RWPE2 (cell line): ENCODE results near the gene OCA2.
"Not testable (repeated sequence)": the region's sequence is repeated elsewhere in the genome, so short reads cannot be mapped to it uniquely, and the experiment has no call there.

Experiments used
- ATAC-seq: fragments of 200-7000 bp; cut with Tn5 transposase; 3 replicates; pipeline ENCODE4 v1.9.1; 2021; ENCODE audit warnings: low read depth
- DNase-seq: peaks from one replicate; pipeline ENCODE4 v3.0.0-alpha.2; 2020; ENCODE audit warnings: low spot score
- H3K27ac ChIP-seq: fragments of 450-650 bp; 2 replicates; pipeline ENCODE4 v1.5.1; 2017; ENCODE audit warnings: mild to moderate bottlenecking; ENCODE audit not compliant: poor library complexity, severe bottlenecking
- H3K27me3 ChIP-seq: fragments of 250-450 bp; sonication (Bioruptor Pico); 2 replicates; pipeline ENCODE4 v1.5.1; 2021; ENCODE audit warnings: mild to moderate bottlenecking, moderate library complexity; ENCODE audit not compliant: insufficient read depth, poor library complexity, severe bottlenecking
- H3K36me3 ChIP-seq: fragments of 250-450 bp; sonication (Bioruptor Pico); 2 replicates; pipeline ENCODE4 v1.5.1; 2020; ENCODE audit warnings: low read depth, mild to moderate bottlenecking, moderate library complexity
- H3K4me1 ChIP-seq: fragments of 250-450 bp; sonication (Bioruptor Pico); 2 replicates; pipeline ENCODE4 v1.5.1; 2021; ENCODE audit warnings: mild to moderate bottlenecking, moderate library complexity; ENCODE audit not compliant: insufficient read depth, poor library complexity, severe bottlenecking
- H3K4me3 ChIP-seq: fragments of 250-450 bp; sonication (Bioruptor Pico); 2 replicates; pipeline ENCODE4 v1.5.1; 2021; ENCODE audit warnings: mild to moderate bottlenecking, moderate library complexity; ENCODE audit not compliant: severe bottlenecking
- H3K9me3 ChIP-seq: fragments of 250-450 bp; sonication (Bioruptor Pico); 2 replicates; pipeline ENCODE4 v1.5.1; 2021; ENCODE audit warnings: mild to moderate bottlenecking, moderate library complexity; ENCODE audit not compliant: severe bottlenecking
- TF ChIP-seq, protein P1 (sequence below): fragments of 450-650 bp; IDR thresholded peaks from one replicate; pipeline ENCODE4 v1.5.1; 2017; ENCODE audit warnings: mild to moderate bottlenecking, moderate library complexity; ENCODE audit not compliant: poor library complexity, severe bottlenecking

Gene OCA2

DNA sequence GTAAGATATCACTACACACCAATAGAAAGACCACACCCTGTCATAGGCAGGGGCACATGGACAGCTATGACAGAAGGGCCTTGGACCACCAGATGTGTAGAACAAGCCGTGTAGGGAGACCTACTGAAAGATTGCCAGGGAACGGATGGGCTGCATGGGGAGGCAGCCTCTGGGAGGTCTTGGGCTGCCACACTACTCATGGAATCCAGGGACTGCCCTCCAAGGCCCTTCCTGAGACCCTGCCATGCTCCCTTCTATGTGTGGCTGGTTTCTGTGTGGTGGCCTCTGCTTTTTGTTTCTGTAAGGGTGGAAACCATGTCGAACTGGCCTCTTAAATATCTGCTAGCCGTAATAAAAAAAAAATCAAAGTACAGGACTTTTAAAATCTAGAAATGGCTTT, 86.9 kb downstream of the OCA2 start:
- no peaks in the 10 kb centered on the region for H3K27me3 ChIP-seq
- H3K9me3 ChIP-seq: peaks cover 5% of the 10 kb centered on the region
- H3K36me3 ChIP-seq: no peaks in the 10 kb centered on the region
- ATAC-seq (no peak), DNase-seq (no peak)
- H3K4me1 ChIP-seq: peaks cover 2% of the 10 kb centered on the region
- TF ChIP-seq, protein P1, sequence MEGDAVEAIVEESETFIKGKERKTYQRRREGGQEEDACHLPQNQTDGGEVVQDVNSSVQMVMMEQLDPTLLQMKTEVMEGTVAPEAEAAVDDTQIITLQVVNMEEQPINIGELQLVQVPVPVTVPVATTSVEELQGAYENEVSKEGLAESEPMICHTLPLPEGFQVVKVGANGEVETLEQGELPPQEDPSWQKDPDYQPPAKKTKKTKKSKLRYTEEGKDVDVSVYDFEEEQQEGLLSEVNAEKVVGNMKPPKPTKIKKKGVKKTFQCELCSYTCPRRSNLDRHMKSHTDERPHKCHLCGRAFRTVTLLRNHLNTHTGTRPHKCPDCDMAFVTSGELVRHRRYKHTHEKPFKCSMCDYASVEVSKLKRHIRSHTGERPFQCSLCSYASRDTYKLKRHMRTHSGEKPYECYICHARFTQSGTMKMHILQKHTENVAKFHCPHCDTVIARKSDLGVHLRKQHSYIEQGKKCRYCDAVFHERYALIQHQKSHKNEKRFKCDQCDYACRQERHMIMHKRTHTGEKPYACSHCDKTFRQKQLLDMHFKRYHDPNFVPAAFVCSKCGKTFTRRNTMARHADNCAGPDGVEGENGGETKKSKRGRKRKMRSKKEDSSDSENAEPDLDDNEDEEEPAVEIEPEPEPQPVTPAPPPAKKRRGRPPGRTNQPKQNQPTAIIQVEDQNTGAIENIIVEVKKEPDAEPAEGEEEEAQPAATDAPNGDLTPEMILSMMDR: no peak
- H3K4me3 ChIP-seq: no peak overlapping the region
- no peak overlapping the region for H3K27ac ChIP-seq

DNA sequence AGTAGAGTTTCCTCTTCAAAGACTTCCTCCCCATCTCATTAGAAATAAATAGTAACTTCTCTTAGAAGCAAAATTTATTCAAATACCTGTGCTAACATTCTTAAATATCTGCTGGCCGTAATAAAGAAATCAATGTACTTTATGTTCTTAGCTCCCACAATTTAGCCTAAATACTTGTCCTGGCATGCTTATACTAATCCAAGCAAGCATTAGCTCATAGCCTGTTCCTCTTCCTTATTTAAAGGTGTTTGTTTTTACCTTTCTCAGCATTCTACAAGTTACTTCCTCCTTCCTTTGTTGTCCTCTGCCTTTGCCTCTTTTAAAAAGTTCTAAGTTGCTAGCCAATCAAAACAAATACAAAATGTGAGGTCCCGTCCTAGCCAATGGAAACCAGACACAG, 90.9 kb downstream of the OCA2 start:
- H3K4me3 ChIP-seq, DNase-seq, H3K9me3 ChIP-seq, H3K27ac ChIP-seq, H3K27me3 ChIP-seq, H3K4me1 ChIP-seq, H3K36me3 ChIP-seq, ATAC-seq: not testable (repeated sequence)

DNA sequence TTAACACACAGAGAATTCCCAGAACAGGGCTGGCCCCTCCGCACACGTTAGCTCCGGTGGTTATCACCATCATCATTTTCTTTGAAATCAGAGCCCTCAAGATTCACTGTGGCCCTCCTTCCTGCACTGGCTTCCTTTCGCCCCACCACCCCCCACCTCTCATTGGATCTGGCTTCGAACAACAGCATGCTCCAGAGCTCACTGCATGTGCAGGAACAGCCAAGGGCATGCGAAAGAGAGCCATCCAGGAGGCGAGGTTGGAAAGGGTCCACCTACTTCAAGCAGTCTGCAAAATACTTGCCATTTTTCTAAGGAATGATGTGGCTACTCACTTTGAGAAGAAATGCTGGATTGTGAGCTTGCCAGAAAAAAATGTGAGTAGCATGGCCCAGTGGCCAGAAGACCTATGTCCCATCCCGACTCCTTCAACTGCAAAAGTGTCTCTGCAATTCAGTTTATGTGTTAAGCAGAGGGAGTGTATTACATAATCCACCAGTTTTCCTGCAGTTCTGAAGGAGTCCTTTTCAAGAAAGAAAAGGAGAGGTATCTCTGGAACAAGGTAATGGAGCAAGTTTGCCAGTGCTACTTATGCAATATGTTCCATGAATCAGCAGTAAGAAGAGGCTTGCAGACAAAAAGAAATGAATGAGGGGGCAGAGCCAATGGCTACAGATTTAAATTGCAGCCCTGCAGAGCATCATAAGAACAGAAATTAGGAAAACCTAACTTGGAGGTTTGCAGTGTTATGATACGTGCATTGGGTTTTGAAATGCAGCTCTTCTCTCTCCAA, 92.8 kb downstream of the OCA2 start:
- Histone ChIP-seq H3K9me3 (peaks cover 5% of the 10 kb centered on the region), H3K4me3 (no peak overlapping the region), H3K4me1 (peaks cover 2% of the 10 kb centered on the region), H3K36me3 (no peaks in the 10 kb centered on the region), H3K27me3 (no peaks in the 10 kb centered on the region), H3K27ac (no peak overlapping the region)
- TF ChIP-seq, protein P1: no peak
- no peak for ATAC-seq
- no peak for DNase-seq

DNA sequence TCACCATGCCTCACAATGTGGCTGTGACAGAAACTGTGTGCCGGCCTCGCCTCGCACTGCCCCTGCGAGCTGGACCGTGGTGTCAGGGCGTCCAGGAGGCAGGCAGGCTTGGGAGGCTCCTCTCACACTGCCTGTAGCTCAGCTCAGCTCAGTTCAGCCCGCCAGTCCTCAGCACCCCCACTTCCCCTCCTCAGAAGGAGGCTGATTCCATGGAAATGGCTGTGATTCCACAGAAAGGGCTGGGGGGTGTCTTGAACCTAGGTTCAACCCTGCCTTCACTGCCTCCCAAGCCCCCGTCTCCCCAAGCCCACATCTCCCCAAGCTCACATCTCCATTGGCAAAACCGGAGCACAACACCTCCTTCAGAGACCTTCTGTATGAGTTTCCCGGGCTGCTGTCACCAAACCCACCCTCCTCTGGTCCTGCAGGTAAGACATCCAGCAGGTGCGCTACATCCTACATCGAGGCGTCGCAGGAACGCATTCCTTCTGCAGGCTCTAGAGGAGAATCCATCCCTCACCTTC, 94.0 kb downstream of the OCA2 start:
- DNase-seq: no peak
- Histone ChIP-seq H3K4me1 (peaks cover 2% of the 10 kb centered on the region), H3K36me3 (no peaks in the 10 kb centered on the region), H3K27me3 (no peaks in the 10 kb centered on the region), H3K9me3 (peaks cover 5% of the 10 kb centered on the region), H3K4me3 (no peak overlapping the region), H3K27ac (no peak overlapping the region)
- TF ChIP-seq, protein P1: no peak
- no peak for ATAC-seq

DNA sequence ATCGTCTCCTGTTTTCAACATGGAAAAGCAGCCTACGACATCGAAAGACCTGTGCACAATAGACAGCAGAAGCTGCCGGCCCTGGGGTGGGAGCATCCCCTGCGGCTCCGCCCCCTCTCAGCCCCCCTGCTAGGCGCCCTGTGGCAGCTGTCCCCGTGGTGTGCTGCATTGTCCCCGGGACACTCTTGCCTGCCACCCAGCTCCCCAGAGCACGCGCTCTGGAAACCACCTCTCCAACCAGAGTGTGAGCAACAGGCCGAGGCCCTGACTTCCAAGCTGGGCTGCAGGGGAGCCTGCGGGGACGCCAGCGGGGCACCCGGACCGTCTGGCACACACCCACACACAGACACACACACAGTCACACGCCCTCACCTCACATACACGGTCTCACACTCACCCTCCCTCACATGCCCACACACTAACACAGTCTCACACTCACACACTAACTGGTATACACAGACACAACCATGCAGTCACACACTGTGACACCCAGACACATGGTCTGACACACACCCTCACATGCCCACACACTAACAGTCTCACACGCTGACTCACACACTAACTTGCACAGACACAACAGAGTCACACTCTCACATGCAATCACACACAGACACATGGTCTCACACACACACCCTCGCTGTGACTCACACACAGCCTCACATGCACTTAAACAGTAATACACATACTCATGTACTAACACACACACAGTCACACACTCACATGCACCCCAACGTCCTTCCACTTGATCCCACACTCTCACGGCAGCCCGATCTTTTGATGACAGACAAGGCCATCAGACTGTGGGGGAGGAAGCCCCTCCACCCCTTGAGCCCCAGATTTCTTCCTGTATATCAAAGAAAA, 94.7 kb downstream of the OCA2 start:
- DNase-seq (no peak), ATAC-seq (no peak)
- Histone ChIP-seq H3K4me3 (no peak overlapping the region), H3K4me1 (peaks cover 2% of the 10 kb centered on the region), H3K36me3 (no peaks in the 10 kb centered on the region), H3K9me3 (peaks cover 5% of the 10 kb centered on the region), H3K27ac (no peak overlapping the region), H3K27me3 (no peaks in the 10 kb centered on the region)
- TF ChIP-seq, protein P1: no peak
